GM21381 (cell line): ENCODE data around the gene POLR3GL.

Experiments used
- ATAC-seq: cut with Tn5 transposase; IDR thresholded peaks from one replicate; pipeline ENCODE4 v1.9.1; 2021; ENCODE audit warnings: mild to moderate bottlenecking, moderate library complexity; ENCODE audit not compliant: unreplicated experiment

Gene POLR3GL

DNA sequence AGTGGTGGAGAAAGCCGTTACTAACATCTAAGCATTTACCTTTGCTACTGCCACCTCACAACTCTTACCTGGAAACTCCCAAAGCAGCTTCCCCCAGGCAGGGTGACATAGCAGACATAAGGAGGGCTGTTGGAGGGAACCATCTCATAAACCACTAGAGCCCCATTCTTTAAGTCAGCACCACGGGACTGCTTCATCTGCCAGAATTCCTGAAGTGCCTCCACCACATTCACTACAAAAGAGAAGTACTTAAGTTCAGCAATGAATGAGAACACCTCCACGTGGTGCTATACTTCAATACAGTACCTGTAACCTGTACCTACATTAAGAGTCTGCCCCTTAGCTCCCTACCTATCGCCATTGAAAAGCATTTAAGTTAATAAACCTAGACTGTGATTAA is 16.9 kb upstream of the POLR3GL start:
- no peak for ATAC-seq

- ATAC-seq, result no peak
Observed at GRCh38 chr1:145949219-145949618, 15.3 kb upstream of the POLR3GL start.

DNA sequence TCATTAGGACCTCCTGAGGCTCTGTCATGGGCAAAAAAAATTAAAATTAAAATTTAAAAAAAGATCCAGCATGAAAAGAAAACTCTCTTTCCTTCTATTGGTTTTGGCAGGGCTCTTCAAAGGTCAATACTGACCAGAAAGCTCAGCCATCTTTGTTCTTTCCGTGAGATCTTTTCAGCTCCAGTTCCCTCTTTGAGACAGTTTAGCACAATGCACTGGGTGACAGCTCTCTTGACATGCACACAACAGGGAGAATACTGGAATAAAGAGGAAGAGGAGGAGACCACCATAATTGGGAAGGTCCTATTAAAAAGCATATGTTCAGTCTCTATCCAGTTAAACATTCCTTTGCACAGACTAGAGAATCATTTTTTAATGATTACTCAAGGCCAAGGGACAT is 13.0 kb upstream of the POLR3GL start:
- no peak for ATAC-seq

DNA sequence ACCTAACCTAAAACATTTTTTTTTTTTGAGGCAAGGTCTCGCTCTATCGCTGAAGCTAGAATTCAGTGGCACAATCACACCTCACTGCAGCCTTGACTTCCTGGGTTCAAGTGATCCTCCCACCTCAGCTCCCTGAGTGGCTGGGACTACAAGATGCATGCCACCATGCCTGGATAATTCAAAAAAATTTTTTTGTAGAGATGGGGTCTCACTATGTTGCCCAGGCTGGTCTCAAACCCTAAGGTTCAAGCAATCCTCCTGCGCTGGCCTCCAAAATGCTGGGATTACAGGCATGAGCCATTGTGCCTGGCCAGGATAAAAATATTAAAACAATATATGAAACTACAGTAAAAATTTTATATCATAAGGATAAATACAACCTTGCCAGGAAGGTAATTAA is 11.6 kb upstream of the POLR3GL start:
- ATAC-seq, result no peak

DNA sequence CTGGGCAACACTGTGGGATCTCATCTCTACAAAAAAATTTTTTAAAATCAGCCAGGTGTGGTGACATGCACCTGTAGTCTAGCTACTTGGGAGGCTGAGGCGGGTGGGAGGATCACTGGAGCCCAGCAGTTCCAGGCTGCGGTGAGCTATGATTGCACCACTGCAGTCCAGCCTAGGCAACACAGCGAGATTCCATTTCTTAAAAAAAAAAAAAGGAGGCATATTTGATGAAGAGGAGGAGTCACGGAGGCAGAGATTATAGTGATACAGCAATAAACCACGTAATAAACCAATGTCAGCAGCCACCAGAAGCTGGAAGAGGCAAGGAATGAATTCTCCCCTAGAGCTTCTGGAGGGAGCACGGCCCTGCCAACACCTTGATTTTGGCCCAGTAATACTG is 10.6 kb upstream of the POLR3GL start:
- ATAC-seq, result no peak

DNA sequence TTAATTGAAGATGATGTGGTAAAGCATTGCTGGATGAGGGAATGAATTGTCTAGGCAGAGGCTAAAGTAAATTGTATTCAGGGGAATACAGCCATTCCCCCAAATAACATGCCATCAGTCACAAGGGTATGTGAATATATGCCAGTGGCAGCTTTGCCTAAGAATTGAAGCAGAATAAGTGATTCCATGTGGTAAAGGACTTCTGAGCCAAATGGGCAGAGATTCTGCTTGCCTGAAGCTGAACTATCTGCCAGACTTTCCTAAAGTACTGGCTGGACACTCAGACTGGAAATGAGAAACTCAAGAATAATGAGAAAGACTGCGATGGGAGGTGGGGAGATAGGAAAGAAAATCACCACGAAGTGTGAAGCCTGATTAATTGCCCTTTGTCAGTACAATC is 9.1 kb upstream of the POLR3GL start:
- no peak for ATAC-seq

DNA sequence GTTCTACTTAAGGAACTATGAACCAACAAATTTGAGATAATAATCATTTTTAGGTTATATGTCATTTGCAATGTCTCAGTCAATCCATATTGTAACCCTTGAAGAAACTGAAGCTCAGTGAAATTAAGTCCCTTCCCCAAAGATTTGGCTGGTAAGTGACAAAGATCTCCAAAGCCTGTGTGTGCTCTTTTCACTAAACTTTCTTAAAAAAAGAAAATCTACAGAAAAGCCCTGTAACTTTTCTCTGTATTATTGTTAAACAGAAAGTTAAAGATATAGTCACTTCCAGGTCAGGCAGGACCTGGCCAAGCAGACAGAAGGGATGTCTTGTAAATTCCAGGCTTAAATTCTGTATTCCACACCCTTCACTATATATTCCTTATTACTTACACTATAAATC is 8.1 kb upstream of the POLR3GL start:
- ATAC-seq, result no peak

GRCh38 chr1:145956781-145957442 is 7.6 kb upstream of the POLR3GL start:
- ATAC-seq, result no peak

DNA sequence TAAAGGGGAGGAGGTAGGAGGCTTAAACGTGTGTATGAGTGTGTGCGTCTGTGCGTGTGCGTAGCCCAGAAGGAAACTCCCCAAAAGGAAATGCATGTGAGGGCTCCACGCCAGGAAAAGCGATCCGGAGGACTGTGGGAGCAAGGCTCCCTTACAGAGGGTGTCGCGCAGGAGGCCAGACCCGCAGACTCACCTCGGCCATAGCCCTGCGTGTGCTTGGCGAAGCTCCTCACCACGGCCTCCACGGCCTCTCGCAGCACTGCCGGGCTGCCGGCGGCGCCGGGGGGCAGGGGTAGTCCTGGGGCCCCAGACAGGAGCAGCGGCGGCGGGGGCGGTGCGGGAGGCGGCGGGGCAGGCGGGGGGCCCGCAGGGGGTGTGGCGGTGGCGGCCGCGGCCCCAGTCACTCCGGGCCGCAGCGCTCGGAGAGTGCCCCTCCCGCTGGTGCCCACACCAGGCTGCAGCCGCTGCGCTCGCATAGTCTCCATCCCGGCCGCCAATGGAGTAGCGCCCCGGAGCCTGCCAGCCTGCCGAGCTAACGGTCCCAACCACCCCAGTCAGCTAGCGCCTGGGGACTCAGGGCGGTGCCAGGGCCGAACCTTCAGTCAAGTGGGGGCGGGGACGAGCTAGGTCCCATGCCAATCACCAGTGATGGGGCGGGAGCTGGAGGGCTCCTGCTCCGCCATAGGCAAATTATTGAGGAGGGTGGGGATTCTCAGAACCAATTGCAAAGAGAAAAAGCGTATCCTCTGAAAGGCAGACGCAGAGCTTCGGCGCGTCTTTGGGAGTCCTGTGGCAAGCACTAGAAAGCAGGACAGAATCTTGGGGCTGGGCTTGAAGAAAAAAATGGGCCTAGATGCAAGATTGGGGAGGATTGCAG is 6.8 kb upstream of the POLR3GL start, which contains the start of gene LIX1L:
TSS of gene LIX1L (minus strand) at position 575 of the 877 bp plus-strand sequence. CDS start at position 485, 90 bp downstream.
- peak; percentile 85 for ATAC-seq

DNA sequence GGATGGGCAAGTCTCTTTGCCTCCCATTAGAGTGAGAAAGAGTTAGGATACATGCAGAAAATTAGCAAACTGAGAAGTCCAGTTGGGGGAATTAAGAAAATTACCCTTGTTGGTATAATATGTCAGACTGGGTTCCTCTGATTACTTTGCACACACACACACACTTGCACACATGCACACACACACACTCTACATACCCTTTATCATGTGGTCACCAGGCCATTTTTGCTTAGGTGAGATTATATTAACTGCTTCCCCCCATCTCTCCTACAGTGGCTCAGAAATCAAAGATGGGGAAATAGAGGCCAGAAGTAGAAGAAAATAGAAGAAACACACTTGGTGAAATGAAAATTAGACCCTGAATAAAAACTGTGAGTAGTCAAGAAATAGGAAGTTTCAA is 5.8 kb upstream of the POLR3GL start:
- ATAC-seq, result no peak

DNA sequence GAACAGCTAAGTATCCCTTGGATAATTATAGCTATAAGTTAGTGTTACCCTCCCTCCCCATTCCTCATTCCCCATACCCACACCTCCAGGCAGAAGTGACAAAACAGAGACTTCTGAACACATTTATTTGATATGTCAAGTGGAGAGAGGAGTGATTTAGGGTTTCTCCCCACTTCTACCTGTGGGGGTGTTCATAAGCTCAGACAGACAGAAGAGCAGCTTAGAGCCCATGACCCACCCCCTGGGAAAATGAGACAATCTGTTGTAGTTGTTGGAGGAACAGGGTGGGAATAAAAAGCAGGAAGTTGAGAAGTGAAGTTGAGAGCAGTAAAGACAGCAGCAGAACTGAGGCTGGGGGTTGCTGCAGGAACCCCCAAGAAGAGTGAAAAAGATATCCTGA is 5.2 kb upstream of the POLR3GL start:
- no peak for ATAC-seq

- no peak for ATAC-seq
Observed at GRCh38 chr1:145959957-145960467, 4.5 kb upstream of the POLR3GL start.

- ATAC-seq, result no peak
Observed at GRCh38 chr1:145960468-145961108, 3.9 kb upstream of the POLR3GL start.

DNA sequence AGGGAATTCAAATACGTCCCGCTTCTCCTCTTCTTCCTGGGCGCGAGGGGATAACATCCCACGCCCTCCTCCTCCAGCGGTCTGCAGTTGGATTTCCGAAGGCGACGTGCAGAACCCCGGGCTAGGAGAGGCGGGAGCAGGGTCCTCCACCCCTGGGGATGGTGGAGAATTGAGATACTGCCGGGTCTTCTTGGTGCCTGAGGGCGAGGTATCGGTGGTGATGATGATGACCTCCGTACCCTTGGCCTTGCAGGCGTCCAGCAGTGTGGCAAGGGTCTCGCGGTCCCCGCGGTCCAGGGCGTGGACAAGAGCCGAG is 3.4 kb upstream of the POLR3GL start:
- ATAC-seq, result no peak

DNA sequence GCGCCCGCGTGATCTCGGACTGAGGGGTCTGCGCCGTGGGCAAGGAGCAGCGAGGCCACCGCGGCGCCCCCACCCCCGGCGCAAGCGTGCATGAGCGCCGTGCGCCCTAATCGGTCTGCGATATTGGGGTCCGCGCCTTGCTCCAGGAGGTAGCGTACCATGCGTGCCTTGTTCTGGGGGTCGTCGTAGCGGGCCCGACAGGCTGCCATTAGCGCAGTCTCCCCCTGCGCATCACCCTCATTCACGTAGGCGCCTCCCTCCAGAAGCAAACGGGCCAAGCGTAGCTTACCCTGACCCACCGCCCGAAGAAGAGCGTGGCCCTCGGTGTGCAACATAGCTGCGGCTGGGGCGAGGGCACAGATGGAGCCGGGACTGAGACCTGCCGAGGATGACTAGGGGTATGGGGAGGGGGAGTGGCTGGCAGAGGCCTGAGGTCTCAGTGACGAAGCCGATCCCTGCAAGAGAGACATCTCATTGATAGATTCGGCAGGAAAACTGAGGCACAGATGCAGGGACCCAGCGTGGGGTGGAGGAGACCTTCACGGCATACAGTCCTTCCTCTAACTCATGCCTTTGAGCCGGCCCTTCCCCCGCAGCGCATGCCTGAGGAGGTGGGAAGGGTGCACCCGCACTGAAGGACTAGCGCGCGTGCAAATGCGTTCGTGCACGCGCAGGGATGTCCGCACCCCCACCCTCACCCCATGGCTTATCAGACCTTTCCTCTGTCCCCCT is 2.9 kb upstream of the POLR3GL start:
- no peak for ATAC-seq

DNA sequence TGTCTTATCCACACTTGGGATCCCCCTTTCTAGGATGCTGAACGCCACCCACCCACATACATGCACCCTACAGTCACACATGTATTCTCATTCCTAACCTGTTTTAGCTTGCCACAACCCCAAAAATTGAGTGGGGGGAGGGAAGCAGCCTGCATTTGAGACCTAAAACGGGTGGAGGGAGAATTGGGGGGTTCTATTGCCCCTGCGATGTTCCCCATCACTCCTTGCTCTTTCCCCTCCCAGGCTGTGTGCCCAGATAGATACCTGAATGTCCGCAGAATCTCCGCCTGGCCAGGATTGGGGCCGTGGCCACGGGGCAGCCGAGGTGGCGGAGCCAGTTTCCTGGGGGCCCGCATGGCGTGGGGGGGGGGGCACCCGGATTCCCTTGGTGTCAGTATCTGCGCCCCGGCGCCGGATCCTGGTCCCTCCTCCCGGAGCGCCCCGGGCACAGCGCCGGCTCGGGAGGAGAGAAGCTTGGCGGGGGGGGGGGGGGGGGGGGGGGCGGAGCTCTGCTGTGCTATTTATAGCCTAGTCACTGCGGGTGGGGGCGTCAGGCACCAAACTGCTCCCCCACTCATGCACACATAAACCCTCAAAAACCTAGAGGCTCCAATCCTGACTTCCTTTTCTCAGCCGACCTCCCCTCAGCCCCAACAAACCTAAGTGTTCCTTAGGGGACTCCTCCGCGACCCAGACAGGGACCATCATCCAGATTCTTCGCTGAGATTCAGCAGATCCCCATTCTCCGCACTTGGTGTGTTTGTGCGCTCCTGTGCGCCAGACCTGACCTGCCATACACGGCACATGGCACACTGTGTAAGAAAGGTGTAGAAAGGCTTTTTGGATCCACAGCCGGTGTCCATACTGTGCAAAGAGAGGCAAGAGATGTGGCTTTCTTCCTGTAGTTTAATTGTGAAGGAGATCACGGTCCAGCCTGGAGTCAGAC is 2.1 kb upstream of the POLR3GL start:
- ATAC-seq, result no peak

DNA sequence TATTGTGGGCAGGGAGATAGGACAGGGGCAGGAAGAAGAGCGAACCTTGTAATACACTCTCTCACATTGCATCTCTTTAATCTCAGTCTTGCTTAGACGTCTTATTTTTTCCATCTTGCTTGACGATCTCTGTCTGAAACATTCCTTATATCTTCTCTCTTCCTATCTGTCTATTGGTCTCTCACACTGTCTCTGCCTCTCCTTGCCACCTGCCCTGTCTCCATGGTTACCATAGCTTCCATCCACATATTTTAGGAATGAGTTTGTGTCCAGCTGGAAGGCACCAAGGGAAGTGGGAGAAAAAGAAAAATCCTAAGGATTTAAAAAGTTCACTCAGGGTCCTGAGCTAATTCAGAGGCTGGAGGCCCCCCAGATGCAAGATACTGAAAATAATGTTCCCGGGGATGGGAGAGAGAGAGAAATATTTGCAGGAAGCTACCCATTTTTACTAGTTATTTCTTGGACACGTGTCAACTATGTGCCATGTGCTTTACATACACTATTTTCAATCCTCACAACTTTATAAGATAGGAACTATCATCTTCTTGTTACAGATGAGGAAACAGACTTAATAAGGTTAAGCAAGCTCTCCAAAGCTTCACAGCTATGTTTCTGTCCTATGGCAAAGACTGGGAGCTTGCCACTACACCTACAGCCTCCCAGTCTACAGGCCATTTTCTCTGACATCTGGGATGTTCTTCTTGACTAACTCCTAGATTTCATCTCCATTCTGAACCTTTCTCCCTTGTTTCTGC is 1.0 kb upstream of the POLR3GL start:
- ATAC-seq, result no peak

DNA sequence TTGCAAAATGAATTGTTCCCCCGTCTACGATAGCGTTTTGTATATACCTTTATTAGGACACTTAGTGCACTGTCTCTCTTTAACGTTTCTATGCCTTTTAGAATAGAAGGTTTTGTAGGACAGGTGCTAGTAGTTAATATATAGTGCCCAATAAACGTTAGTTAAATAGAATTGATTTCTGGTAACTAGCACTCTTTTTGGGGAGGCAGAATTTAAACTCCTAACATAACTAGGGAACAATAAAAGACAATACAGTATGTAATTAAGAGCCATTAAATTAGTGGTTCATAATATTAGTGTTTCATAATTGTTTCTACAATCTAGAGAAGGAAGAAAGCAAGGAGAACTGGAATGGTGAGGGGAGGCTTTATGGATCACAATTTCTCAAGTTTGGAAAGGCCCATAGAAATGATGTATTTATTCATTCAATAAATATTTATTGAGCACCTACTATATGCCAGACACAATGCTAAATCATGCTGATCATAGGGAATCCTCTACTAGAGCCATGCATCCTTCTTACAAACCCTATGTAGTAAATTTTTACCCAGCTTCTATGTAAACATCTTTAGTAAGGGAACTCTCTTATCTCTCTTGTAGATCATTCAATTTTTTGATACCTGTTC is 742 bp downstream of the POLR3GL start:
- no peak for ATAC-seq

- ATAC-seq, result no peak
Observed at GRCh38 chr1:145967288-145967687, 2.8 kb downstream of the POLR3GL start.
